ENCODE data around the gene GARIN5A.

DNA sequence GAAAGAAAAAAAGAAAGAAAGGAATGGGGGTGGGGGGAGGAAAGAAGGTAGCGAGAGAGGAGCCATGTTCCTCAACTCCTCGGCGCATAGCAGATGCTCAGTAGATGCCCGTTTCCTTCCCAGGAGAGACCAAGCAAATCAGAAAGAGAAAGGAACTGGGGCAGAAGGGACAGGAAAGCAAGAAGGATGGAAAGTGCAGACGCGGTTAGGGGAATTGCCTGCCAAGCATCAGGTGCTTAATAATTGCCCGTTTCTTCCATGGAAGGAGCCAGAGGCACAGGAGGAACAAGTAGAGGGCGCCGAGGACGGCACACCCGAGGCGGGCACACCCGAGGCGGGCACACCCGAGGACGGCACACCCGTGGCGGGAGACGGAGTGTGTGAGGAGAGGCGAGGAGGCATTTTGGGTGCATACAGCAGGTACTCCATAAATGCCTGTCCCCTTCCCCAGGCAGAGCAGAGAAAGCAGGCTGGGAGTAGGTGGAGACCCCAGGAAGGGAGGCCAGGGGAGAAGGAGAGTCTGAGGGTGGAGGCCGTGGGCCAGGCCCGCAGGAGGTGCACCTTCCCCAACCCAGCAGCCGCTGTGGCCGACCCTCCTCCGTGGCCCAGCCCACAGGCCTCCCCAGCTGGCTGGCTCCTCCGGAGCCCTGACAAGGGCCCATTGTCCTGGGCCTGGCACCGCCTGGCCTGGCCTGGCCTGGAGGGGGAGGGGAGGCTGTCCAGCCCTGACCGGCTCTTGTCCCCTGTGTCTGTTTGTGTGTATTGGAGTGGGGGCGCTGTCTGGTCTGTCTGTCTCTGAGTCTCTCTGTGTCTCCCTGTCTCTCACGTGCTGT is 19.8 kb upstream of the GARIN5A start:
- TF ChIP-seq, protein P1, sequence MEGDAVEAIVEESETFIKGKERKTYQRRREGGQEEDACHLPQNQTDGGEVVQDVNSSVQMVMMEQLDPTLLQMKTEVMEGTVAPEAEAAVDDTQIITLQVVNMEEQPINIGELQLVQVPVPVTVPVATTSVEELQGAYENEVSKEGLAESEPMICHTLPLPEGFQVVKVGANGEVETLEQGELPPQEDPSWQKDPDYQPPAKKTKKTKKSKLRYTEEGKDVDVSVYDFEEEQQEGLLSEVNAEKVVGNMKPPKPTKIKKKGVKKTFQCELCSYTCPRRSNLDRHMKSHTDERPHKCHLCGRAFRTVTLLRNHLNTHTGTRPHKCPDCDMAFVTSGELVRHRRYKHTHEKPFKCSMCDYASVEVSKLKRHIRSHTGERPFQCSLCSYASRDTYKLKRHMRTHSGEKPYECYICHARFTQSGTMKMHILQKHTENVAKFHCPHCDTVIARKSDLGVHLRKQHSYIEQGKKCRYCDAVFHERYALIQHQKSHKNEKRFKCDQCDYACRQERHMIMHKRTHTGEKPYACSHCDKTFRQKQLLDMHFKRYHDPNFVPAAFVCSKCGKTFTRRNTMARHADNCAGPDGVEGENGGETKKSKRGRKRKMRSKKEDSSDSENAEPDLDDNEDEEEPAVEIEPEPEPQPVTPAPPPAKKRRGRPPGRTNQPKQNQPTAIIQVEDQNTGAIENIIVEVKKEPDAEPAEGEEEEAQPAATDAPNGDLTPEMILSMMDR (IDR thresholded peaks at IDR 0.05): no peak
- TF ChIP-seq POLR2A (IDR thresholded peaks at IDR 0.05): no peak
